Bronchial epithelial cell (primary cell): ENCODE measurements around the gene CTDSP1. TPM values are rescaled to one million over a fixed set of nuclear protein-coding genes. Genes with fewer than 3 reads are reported as not detected.
A peak's percentile ranks its signal among the peaks of the same experiment; 100 is the strongest.

ENCODE experiments used
- DNase-seq: peaks from one replicate; pipeline ENCODE4 v3.0.0-alpha.2; 2010; ENCODE audit warnings: low read depth
- FAIRE-seq: peaks from 2 replicates; lab custom pipeline; 2011; peaks lifted over from hg19 to GRCh38; lab: Jason Lieb, UNC
- H3K27me3 ChIP-seq: 2 replicates; pipeline ENCODE4 v1.5.1; 2011; ENCODE audit warnings: low read length; ENCODE audit not compliant: control insufficient read depth, insufficient read depth
- H3K36me3 ChIP-seq: 2 replicates; pipeline ENCODE4 v1.5.1; 2011; ENCODE audit warnings: low read length; ENCODE audit not compliant: control insufficient read depth, insufficient read depth
- H3K4me3 ChIP-seq: 2 replicates; pipeline ENCODE4 v1.5.1; 2011; ENCODE audit warnings: mild to moderate bottlenecking, low read depth, low read length, control low read depth
- CTCF ChIP-seq: IDR thresholded peaks from 2 replicates; pipeline ENCODE4 v1.5.1; 2011; ENCODE audit warnings: mild to moderate bottlenecking, moderate library complexity, low read length, control low read depth, inconsistent platforms; ENCODE audit not compliant: insufficient read depth, severe bottlenecking
- total RNA-seq: library from RNA; depleted of rRNA; stranded (reverse); fragments of >200 nt; gene quantifications from 2 replicates; pipeline ENCODE4 v1.2.1, GENCODE V29; 2014

The CTDSP1 gene
- total RNA-seq, 1 donor from 2014 or later = 32.1 TPM

- DNase-seq (no peak), FAIRE-seq (no peak)
Observed at GRCh38 chr2:218392459-218392858, 7.2 kb upstream of the CTDSP1 start.

GRCh38 chr2:218392891-218393462 lies 6.7 kb upstream of the CTDSP1 start:
- no peaks in the 10 kb centered on the region for H3K27me3 ChIP-seq
- no peak for DNase-seq
- no peak for FAIRE-seq
- no peaks in the 10 kb centered on the region for H3K36me3 ChIP-seq
- no peak for TF ChIP-seq CTCF
- no peak overlapping the region for H3K4me3 ChIP-seq

More at GRCh38 chr2:218392459-218392858, 7.2 kb upstream of the CTDSP1 start:
- no peak for TF ChIP-seq CTCF
- H3K36me3 ChIP-seq = no peaks in the 10 kb centered on the region
- H3K4me3 ChIP-seq = no peak overlapping the region
- H3K27me3 ChIP-seq = no peaks in the 10 kb centered on the region

GRCh38 chr2:218393750-218394290 lies 5.8 kb upstream of the CTDSP1 start:
- no peak for FAIRE-seq
- Histone ChIP-seq H3K36me3 (no peaks in the 10 kb centered on the region), H3K27me3 (no peaks in the 10 kb centered on the region), H3K4me3 (no peak overlapping the region)
- no peak for TF ChIP-seq CTCF
- no peak for DNase-seq

GRCh38 chr2:218394298-218395089 lies 5.2 kb upstream of the CTDSP1 start:
- Histone ChIP-seq H3K27me3 (no peaks in the 10 kb centered on the region), H3K36me3 (no peaks in the 10 kb centered on the region), H3K4me3 (no peak overlapping the region)
- DNase-seq = no peak
- no peak for FAIRE-seq
- no peak for TF ChIP-seq CTCF

GRCh38 chr2:218395090-218395444 lies 4.6 kb upstream of the CTDSP1 start:
- Histone ChIP-seq H3K36me3 (no peaks in the 10 kb centered on the region), H3K27me3 (no peaks in the 10 kb centered on the region), H3K4me3 (no peak overlapping the region)
- no peak for FAIRE-seq
- no peak for DNase-seq
- TF ChIP-seq CTCF = no peak

GRCh38 chr2:218395456-218395825 lies 4.2 kb upstream of the CTDSP1 start:
- no peak for DNase-seq

More at GRCh38 chr2:218395456-218395825, 4.2 kb upstream of the CTDSP1 start:
- Histone ChIP-seq H3K4me3 (peak overlapping the region; percentile 56), H3K27me3 (no peaks in the 10 kb centered on the region), H3K36me3 (no peaks in the 10 kb centered on the region)
- FAIRE-seq = no peak
- no peak for TF ChIP-seq CTCF
